Measurements from ENCODE around the gene DPH1. TPM values are rescaled to one million over a fixed set of nuclear protein-coding genes. Genes with fewer than 3 reads are reported as not detected.

Gene DPH1
- total RNA-seq, 2 experiments from 2014 or later, result 34.7 to 35.3 TPM

DNA sequence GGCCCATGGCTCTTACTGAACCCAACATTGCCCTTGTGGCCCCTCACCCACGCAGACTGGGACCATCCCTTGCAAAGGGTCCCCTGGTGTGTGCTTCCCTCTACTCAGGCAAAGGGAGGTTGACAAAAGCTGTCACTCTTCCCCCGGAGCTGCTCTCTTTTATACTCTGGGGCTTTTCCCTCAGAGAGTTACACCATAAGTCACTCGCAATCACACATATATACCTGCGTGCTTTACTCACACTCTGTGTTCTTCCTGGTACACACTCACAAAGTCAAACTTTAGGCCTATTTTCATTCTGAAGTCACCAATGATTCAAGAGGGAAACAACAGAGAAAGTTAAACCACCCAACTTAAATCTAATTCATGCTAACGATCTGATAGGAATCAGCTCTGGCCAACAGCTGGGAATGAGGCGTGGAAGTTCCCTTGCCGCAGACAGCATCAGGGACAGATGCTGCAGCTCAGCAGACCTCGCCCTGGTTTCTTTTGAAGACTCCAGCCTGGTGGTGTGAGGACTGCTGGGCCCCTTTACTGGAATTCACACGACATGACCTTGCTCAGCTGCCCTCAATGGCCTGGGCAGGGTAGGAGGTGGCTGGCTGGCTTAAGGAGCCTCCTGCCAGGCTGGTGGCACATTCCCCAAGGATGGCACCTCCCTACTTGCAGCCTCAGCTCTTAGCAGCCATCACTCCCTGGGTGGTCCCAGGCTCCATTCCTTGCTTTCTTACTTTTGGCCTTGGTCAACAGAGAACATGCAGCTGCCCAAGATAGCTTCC is 52.2 kb downstream of the DPH1 start:
- no peak for DNase-seq
- Mint-ChIP-seq H3K4me3 (no peak overlapping the region), H3K9me3 (no peaks in the 10 kb centered on the region), H3K27ac (no peak overlapping the region), H3K27me3 (no peaks in the 10 kb centered on the region), H3K36me3 (peaks cover 53% of the 10 kb centered on the region), H3K4me1 (peaks cover 26% of the 10 kb centered on the region)

DNA sequence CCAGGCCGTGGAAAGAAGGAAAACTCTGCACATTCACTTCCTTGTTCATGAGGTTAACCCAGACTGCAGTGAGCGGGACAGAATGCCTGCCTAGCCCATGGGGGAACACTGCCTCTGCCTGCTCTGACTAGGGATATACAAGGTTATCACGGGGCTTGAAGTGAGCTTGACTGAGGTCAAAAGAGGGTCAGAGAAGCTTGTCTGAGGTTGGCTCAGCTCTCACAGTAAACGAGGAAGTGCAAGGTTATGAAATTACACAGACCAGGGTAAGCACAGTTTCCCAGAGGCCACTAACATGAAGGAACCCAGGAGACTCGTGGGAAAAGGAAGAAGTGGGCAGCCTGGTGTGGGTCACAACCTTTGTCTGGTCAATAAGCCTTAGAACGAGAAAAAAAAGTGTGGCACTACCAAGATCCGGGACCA is 53.7 kb downstream of the DPH1 start:
- DNase-seq, result no peak
- H3K4me3 Mint-ChIP-seq, result no peak overlapping the region
- peaks cover 46% of the 10 kb centered on the region for H3K36me3 Mint-ChIP-seq
- H3K27ac Mint-ChIP-seq, result no peak overlapping the region
- H3K4me1 Mint-ChIP-seq, result peaks cover 39% of the 10 kb centered on the region
- H3K27me3 Mint-ChIP-seq, result no peaks in the 10 kb centered on the region
- H3K9me3 Mint-ChIP-seq, result no peaks in the 10 kb centered on the region

DNA sequence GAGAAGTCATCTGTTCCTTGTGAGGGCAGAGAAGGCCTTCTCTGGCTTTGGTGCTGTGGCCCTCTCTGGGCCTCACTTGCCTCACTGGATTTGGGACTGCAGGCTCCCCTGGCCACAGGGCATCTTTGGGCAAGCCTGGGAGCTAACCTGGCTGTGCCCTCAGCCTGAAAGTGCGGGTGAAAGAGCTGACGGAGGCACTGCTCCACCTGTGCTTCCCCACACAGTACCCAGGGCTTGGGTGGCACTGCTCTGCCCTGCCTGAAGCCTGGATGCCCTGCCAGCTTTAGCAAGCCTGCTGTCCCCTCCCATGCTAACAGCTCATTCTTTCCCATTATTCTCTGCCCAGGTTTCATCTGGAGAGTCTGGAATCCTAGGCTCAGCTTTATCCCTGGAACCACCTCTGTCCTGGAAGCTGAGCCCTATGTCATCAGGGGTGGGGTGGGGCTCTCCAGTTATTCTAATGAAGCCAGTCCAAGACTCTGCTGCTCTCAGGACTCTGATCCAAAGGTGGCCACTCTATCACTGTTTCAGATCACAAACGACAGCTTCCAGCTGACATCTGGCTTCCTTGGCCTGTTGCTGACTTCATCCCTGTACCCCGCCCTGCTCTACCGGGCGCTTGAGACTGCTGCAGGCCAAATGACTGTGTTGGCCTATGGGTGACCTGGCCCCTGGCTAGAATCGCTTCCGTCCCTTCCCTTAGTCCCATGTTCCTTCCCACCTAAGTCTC is 54.2 kb downstream of the DPH1 start:
- Mint-ChIP-seq H3K9me3 (no peaks in the 10 kb centered on the region), H3K27me3 (no peaks in the 10 kb centered on the region), H3K36me3 (peaks cover 42% of the 10 kb centered on the region), H3K4me1 (peaks cover 45% of the 10 kb centered on the region), H3K27ac (no peak overlapping the region), H3K4me3 (no peak overlapping the region)
- DNase-seq, result no peak

DNA sequence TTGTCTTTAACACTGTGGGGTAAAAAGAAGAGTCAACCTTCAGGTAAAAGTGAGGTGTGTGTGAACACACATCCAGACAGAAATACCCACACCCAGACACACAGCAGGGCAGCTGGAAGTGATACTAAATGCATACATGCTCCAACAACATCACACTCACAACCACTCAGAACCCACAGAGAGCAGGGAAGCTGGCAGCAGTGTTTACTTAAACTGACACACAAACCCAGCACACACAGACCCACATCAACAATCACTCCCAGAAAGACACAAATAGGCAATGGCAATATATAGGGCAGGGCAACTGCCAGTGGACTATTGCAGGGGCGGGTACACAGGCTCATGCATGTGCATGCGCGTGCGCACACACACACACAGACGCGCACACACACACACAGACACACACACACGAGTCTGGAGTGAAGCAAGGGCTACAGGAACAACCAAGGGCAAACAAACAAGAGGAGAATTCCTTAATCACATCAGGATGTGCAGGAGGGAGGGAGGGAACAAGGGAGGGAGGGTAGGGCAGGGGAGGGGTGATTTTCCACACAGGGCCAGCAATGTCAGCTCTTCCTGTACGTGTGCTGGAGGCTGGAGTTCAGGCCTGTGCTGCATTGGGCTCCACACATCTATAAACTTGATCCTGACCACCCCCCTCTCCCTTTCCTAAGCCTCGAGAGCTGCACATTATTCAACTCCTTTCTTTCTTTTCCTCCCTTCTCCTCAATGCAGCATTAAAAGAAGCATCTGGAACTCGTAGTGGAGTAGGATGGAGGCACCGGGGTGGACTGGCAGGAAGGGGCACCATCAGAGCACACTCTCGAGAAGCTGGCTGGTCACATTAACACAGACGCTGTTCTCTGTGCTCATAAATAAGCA is 55.1 kb downstream of the DPH1 start:
- DNase-seq, result no peak
- H3K4me3 Mint-ChIP-seq, result no peak overlapping the region
- no peaks in the 10 kb centered on the region for H3K9me3 Mint-ChIP-seq
- H3K36me3 Mint-ChIP-seq, result peaks cover 41% of the 10 kb centered on the region
- H3K27me3 Mint-ChIP-seq, result no peaks in the 10 kb centered on the region
- peaks cover 53% of the 10 kb centered on the region for H3K4me1 Mint-ChIP-seq
- peak overlapping the region; percentile 1 for H3K27ac Mint-ChIP-seq

DNA sequence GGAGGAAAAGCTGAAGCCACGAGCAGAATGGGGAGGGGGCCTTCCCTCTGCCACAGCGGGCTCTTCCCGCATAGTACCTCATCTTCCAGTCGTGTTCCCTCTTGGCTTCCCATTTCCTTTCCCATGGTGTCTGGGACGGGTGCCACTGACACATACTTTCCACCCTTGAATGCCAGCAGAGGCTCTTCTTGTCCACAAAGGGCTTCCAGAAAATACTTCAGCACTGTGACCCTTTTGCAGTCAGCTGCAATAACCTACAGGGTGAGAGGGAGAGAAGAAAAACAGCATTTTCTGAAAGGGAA is 55.6 kb downstream of the DPH1 start:
- no peak overlapping the region for H3K4me3 Mint-ChIP-seq

DNA sequence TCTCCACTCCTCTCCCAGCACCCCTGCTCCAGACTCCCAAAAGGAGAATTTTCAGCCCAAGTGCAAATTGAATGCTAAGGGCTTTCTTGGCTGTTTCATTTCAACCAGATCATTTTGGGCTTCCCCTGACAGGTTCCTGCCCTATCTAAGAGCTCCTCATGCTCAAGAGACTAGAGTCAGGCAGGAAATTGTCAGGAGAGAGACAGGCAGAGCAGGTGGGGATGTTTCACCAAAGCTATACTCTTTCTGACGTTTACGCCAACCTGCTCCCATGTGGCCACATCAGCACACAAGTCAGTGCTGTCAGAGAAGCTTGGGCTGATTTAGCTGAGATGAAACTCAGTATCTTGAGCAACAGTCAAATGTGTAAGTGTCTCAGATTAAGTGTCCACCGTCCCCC is 56.4 kb downstream of the DPH1 start:
- H3K27me3 Mint-ChIP-seq, result no peaks in the 10 kb centered on the region
- H3K4me1 Mint-ChIP-seq, result peaks cover 65% of the 10 kb centered on the region
- H3K36me3 Mint-ChIP-seq, result peaks cover 45% of the 10 kb centered on the region
- no peak for DNase-seq
- peak overlapping the region; percentile 94 for H3K27ac Mint-ChIP-seq
- no peaks in the 10 kb centered on the region for H3K9me3 Mint-ChIP-seq
- no peak overlapping the region for H3K4me3 Mint-ChIP-seq

More for the DNA sequence above, 55.6 kb downstream of the DPH1 start:
- Mint-ChIP-seq H3K4me1 (peaks cover 59% of the 10 kb centered on the region), H3K9me3 (no peaks in the 10 kb centered on the region), H3K27me3 (no peaks in the 10 kb centered on the region), H3K27ac (peak overlapping the region; percentile 50), H3K36me3 (peaks cover 45% of the 10 kb centered on the region)
- DNase-seq, result no peak

DNA sequence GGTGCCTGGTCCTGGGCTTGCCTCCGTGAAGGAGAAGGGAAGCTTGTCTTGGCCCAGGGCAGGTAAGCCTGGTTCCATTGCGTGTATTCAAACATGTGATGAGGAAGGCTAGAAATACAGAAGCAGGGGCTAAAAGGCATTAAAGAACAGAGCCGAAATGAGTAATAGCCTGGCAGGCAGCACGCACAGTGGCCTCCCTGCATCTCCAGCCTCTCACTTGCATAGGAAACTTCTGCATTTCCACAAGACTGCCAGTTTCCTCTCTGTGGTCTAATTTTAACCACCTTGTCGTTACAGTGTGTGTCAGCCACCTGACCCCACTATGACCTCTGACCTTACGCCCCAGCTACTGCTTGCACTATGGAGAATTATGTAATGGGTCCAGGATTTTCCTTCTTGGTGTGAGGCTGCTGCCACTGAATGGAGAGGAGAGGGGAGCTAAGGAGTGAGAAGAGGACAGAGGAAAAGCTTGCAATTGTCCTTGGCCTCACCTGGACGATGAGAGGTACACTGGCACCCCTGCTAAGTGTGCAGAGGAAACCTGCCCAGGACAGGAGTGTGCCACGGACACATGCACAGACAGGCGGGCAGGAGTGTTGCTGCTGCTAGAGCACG is 57.8 kb downstream of the DPH1 start:
- Mint-ChIP-seq H3K9me3 (no peaks in the 10 kb centered on the region), H3K27me3 (no peaks in the 10 kb centered on the region), H3K4me3 (peak overlapping the region; percentile 44), H3K4me1 (peaks cover 67% of the 10 kb centered on the region), H3K27ac (peak overlapping the region; percentile 94), H3K36me3 (peaks cover 44% of the 10 kb centered on the region)
- DNase-seq, result peak; percentile 76

DNA sequence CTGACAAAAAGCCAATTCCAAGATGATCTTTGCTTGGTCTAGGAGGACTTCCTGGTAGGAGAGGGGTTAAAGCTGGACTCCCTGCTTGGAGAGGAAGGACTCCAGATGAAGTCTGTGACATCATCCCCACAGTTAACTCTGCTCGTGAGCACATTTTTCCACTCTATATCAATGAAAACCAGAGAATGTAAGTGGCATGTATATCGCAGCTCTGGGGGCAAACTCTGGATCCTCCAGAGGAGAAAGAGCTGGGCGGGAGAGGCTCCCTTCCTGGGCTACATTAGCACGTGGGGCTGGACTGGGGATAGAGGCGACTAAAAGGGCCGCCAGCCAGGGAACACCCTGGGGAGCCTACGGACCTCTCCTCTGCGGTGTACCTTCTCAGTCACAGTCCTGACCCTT is 59.1 kb downstream of the DPH1 start:
- Mint-ChIP-seq H3K4me3 (peak overlapping the region; percentile 89), H3K9me3 (no peaks in the 10 kb centered on the region), H3K4me1 (peaks cover 65% of the 10 kb centered on the region), H3K36me3 (peaks cover 41% of the 10 kb centered on the region), H3K27ac (peak overlapping the region; percentile 94), H3K27me3 (no peaks in the 10 kb centered on the region)
- DNase-seq, result peak; percentile 18

DNA sequence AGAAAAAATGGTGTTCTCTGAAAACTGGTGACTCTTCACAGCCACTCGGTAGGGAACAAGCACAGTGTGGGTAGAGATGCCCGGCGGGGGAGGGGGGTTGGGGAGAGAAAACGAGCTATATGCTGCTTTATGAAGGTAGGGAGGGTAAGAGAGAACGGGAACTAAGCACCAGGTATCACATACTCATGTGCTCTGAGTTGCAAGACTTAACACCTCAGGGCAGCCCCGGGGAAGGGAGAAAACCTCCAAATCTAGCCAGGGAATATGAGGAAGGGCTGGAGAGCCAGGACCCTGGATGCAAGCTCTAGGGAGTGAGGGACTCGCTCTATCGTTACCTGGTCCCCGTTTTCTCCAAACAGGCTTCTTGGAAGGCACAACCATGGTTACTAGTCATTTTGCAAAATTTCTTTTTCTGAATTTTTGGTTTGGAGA is 60.3 kb downstream of the DPH1 start:
- Mint-ChIP-seq H3K27me3 (no peaks in the 10 kb centered on the region), H3K27ac (peak overlapping the region; percentile 94), H3K9me3 (no peaks in the 10 kb centered on the region), H3K36me3 (peaks cover 36% of the 10 kb centered on the region), H3K4me1 (peaks cover 65% of the 10 kb centered on the region), H3K4me3 (peak overlapping the region; percentile 89)
- no peak for DNase-seq

DNA sequence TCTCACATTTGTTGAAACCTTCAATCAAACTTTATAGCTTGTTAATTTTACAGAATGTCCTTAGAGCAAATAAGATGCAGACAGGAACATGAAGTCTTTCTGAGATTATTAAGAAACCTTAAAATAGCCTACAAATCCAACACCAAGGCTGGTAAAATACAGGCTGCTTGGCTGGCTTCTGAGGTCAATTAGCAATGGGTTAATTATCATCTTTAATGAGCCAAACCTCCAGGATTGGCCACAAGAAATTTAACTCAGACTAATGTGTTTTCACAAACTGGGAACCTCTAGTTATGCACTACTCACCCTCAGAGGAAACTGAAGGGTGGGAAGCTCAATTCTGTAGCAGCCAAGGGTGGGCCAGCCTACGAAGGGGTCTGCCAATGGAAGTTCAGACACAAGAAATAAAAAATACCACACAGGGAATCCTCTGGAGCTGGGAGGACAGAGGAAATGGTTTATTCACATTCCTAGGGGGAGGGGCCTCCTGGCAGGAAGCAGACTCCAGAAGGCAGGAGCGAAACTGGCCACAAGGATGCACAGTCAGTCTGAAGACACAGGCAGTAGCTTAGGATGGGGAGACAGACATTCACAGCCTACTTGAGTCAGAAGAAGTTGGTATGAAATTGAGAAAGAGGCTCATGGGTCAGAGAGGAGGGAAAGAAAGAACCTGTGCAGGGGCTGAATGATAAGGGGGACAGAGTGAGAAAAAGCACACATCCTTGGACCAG is 61.0 kb downstream of the DPH1 start:
- Mint-ChIP-seq H3K36me3 (peaks cover 30% of the 10 kb centered on the region), H3K4me3 (peak overlapping the region; percentile 89), H3K27me3 (no peaks in the 10 kb centered on the region), H3K27ac (peak overlapping the region; percentile 94), H3K9me3 (no peaks in the 10 kb centered on the region), H3K4me1 (peaks cover 64% of the 10 kb centered on the region)
- no peak for DNase-seq

DNA sequence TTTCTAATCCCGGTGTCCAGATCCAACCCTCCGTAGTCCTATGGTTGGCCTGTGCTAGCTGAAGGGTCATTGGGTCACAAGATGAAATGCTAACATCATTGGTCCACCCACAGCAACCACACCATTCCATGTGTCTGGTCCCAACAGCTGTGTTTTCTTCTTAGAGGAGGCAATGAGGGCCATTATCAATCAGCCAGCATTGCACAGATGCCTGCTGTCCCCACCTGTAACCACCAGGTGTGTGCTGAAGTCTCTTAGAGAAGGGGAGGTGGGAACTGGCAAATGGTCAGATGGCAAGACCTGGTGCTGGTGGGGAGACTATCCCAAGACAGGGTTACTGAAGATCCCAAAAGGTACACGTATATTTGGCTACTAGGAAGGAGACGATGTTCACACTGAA is 62.3 kb downstream of the DPH1 start:
- Mint-ChIP-seq H3K27ac (no peak overlapping the region), H3K4me1 (peaks cover 55% of the 10 kb centered on the region)

DNA sequence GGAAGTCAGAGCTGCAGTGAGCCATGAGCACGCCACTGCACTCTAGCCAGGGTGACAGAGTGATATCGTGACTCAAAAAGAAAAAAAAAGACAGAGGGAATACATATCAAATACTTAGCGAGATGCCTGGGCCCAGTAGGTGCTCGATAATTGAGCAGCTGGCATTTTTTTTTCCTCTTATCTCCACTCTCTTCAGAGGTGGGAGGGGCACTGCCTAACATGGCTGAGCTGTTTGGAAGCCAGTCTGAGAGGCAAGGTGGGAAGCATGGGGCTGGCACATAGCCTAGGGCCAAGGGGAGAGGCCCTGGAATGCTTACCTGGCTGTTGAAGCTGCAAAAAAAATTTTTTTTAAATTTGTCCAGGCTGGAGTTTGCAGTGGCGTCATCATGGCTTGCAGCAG is 63.4 kb downstream of the DPH1 start:
- H3K4me1 Mint-ChIP-seq, result peaks cover 45% of the 10 kb centered on the region
- no peaks in the 10 kb centered on the region for H3K9me3 Mint-ChIP-seq
- no peak for DNase-seq
- no peaks in the 10 kb centered on the region for H3K27me3 Mint-ChIP-seq
- H3K4me3 Mint-ChIP-seq, result no peak overlapping the region
- peaks cover 23% of the 10 kb centered on the region for H3K36me3 Mint-ChIP-seq
- H3K27ac Mint-ChIP-seq, result no peak overlapping the region

More for the DNA sequence above, 62.3 kb downstream of the DPH1 start:
- Mint-ChIP-seq H3K9me3 (no peaks in the 10 kb centered on the region), H3K27me3 (no peaks in the 10 kb centered on the region), H3K36me3 (peaks cover 23% of the 10 kb centered on the region), H3K4me3 (no peak overlapping the region)
- no peak for DNase-seq
